Transverse colon (tissue), 4 donors: Measurements from ENCODE around the gene RARB.

Experiments used
- EP300 ChIP-seq: sonication (generic); formaldehyde crosslinking; IDR thresholded peaks from one replicate; pipeline ENCODE4 v1.6.1; 2017; ENCODE audit warnings: antibody characterized with exemption, low read depth
- POLR2A ChIP-seq: fragments of 450-650 bp; IDR thresholded peaks from one replicate; pipeline ENCODE4 v1.6.1; 2016; ENCODE audit warnings: antibody characterized with exemption, mild to moderate bottlenecking, moderate library complexity
- POLR2AphosphoS5 ChIP-seq, 3 donors: sonication (generic); formaldehyde crosslinking; IDR thresholded peaks; one replicate each; pipeline ENCODE4 v1.6.1; 2016; ENCODE audit warnings: antibody characterized with exemption in 3 of 3
- TF ChIP-seq, protein P1 (sequence below), 5 experiments: fragments of 200-600 bp in 3 of 5; fragments of 450-650 bp in 2 of 5; sonication (generic) in 3 of 5; IDR thresholded peaks; 1 replicate in 2 of 5; 2 replicates in 3 of 5; pipeline ENCODE4 v1.5.1; 2016 to 2017; ENCODE audit warnings: antibody characterized with exemption in 5 of 5, inconsistent platforms in 3 of 5, mild to moderate bottlenecking in 2 of 5, moderate library complexity in 1 of 5

DNA sequence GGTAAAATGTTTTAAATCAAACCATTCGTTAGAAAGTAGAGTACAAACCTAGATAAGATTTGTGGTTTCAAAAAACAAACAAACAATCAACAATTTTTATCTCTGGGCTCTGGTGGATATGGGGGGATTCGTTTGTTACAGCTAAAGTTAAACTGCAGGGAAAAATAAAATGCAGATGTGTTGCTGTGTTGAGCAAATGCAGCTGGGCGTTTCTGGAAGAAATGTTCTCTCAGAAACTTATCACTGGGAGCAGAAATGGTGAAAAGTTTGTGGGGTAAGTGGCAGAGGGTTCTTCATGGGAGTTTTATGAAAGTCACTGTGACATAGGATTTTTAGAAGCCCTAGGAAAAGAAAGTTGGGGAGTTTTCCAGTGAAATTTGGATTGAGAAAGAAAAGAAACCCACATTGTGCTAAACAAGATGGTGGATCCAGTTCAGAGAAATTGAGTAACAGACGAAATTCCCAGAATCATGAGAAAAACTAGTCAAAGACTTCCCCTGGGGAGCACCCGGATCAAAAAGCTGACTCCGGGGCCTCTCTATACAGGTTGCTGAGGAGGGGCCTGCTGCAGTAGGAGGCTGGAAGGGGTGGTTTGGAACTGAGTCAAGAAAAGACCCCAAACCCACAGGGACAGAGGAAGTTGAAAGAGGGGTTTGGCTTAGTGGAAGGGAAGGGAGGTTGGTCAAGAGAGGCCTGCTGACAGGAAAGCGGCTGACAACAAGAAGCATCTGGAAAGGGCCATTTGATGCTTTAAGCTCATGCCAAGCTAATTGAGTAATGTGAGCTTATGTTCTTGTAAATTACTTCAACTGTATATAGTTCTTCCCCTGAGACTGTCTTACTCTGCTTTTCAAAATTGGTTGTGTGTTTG, 108.7 kb downstream of the RARB start:
- TF ChIP-seq, protein P1, sequence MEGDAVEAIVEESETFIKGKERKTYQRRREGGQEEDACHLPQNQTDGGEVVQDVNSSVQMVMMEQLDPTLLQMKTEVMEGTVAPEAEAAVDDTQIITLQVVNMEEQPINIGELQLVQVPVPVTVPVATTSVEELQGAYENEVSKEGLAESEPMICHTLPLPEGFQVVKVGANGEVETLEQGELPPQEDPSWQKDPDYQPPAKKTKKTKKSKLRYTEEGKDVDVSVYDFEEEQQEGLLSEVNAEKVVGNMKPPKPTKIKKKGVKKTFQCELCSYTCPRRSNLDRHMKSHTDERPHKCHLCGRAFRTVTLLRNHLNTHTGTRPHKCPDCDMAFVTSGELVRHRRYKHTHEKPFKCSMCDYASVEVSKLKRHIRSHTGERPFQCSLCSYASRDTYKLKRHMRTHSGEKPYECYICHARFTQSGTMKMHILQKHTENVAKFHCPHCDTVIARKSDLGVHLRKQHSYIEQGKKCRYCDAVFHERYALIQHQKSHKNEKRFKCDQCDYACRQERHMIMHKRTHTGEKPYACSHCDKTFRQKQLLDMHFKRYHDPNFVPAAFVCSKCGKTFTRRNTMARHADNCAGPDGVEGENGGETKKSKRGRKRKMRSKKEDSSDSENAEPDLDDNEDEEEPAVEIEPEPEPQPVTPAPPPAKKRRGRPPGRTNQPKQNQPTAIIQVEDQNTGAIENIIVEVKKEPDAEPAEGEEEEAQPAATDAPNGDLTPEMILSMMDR (IDR thresholded peaks at IDR 0.05): no peak
- TF ChIP-seq POLR2A (no peak), EP300 (no peak), POLR2AphosphoS5 (IDR thresholded peaks at IDR 0.05) (no peak)
